T1000 (cell line): ENCODE measurements around the gene EPPIN.

Experiments
- DNase-seq: peaks from one replicate; lab custom pipeline; 2025; ENCODE audit warnings: mixed read lengths; lab: John Stamatoyannopoulos, UW

EPPIN gene

GRCh38 chr20:45538209-45538799 is 8.9 kb downstream of the EPPIN start:
- DNase-seq = no peak

- no peak for DNase-seq
These were observed 19.9 kb downstream of the EPPIN start for GRCh38 chr20:45527294-45527693.

- no peak for DNase-seq
These were observed 23.4 kb downstream of the EPPIN start for GRCh38 chr20:45523821-45524220.

GRCh38 chr20:45518282-45518681 is 28.9 kb downstream of the EPPIN start:
- DNase-seq = no peak

- no peak for DNase-seq
These were observed 31.9 kb downstream of the EPPIN start, which contains the start of gene SPINT3 for GRCh38 chr20:45515147-45515913. TSS of gene SPINT3 (minus strand) at chr20:45515622. CDS start at chr20:45515608, 14 bp downstream.

- no peak for DNase-seq
These were observed 36.8 kb downstream of the EPPIN start for GRCh38 chr20:45510242-45510862.

GRCh38 chr20:45509091-45509490 is 38.1 kb downstream of the EPPIN start:
- no peak for DNase-seq

GRCh38 chr20:45508068-45508886 is 38.9 kb downstream of the EPPIN start:
- no peak for DNase-seq

GRCh38 chr20:45507011-45507820 is 40.0 kb downstream of the EPPIN start:
- no peak for DNase-seq

GRCh38 chr20:45506398-45506797 is 40.8 kb downstream of the EPPIN start:
- DNase-seq = no peak

- no peak for DNase-seq
These were observed 43.8 kb downstream of the EPPIN start for GRCh38 chr20:45503403-45503802.

- DNase-seq = no peak
These were observed 44.6 kb downstream of the EPPIN start for GRCh38 chr20:45502561-45502960.

GRCh38 chr20:45501600-45501999 is 45.6 kb downstream of the EPPIN start:
- DNase-seq = no peak

GRCh38 chr20:45500022-45500421 is 47.2 kb downstream of the EPPIN start:
- DNase-seq = no peak

GRCh38 chr20:45497971-45498494 is 49.2 kb downstream of the EPPIN start:
- no peak for DNase-seq

GRCh38 chr20:45496166-45496565 is 51.0 kb downstream of the EPPIN start:
- no peak for DNase-seq

GRCh38 chr20:45495501-45495941 is 51.7 kb downstream of the EPPIN start:
- DNase-seq = no peak
